Activated gamma-delta T cell treated with anti-CD3 and anti-CD28 coated beads, Interleukin-2, amount 50 U/mL, for 16 hours (primary cell): ENCODE data around the gene PRELID1.
"Not testable (repeated sequence)": the region's sequence is repeated elsewhere in the genome, so short reads cannot be mapped to it uniquely, and the experiment has no call there.

Source experiments
- DNase-seq: peaks from one replicate; pipeline ENCODE4 v3.0.0-alpha.2; 2020; ENCODE audit warnings: low read depth

The PRELID1 gene

GRCh38 chr5:177303121-177303924, at the start of gene PRELID1, which contains the start of gene RAB24:
PRELID1 (plus strand) TSS chr5:177303799; CDS start chr5:177303986, 187 bp downstream.
RAB24 (minus strand) TSS chr5:177303719; CDS start chr5:177303288, 431 bp downstream.
- DNase-seq: peak; percentile 78

GRCh38 chr5:177256296-177256695, 47.3 kb upstream of the PRELID1 start:
- no peak for DNase-seq

DNA sequence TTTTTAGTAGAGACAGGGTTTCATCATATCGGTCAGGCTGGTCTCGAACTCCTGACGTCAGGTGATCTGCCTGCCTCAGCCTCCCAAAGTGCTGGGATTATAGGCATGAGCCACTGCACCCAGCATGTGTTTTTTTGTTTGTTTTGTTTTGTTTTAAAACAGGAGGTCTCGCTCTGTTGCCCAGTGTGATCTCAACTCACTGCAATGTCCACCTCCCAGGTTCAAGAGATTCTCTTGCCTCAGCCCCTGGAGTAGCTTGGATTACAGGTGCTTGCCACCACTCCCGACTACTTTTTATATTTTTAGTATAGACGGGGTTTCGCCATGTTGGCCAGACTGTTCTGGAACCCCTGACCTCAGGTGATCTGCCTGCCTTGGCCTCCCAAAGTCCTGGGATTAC, 44.9 kb upstream of the PRELID1 start:
- not testable (repeated sequence) for DNase-seq

DNA sequence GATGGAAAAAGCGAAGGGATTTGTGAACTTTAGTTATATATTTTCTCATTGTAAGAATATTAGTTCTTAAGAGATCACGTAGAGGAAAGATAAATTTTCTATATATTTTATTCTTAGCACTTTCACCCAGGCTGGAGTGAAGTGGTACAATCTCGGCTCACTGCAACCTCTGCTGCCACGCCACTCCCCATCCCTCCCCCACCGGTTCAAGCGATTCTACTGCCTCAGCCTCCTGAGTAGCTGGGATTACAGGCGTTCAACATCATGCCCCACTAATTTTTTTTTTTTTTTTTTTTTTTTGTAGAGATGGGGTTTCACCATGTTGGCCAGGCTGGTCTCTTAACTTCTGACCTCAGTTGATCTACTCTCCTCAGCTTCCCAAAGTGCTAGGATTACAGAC, 42.6 kb upstream of the PRELID1 start:
- no peak for DNase-seq

- DNase-seq: no peak
Observed at GRCh38 chr5:177261510-177261909, 42.1 kb upstream of the PRELID1 start.

DNA sequence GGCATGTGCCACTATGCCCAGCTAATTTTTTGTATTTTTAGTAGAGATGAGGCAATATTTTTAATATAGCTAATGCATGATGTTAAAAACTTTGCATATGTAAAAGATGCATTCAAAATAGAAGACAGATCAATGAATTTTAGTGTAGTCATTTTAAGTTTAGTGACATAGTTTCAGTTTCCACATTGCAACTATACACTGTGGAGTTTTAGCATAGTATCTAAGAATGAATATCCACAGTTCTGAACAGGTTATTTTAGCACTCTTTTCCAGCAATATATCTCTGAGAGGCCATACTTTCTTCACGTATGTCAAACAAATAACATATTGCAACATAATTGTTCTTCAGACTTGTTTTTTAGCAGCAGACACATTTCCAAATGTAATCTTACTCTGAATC, 39.4 kb upstream of the PRELID1 start:
- no peak for DNase-seq

DNA sequence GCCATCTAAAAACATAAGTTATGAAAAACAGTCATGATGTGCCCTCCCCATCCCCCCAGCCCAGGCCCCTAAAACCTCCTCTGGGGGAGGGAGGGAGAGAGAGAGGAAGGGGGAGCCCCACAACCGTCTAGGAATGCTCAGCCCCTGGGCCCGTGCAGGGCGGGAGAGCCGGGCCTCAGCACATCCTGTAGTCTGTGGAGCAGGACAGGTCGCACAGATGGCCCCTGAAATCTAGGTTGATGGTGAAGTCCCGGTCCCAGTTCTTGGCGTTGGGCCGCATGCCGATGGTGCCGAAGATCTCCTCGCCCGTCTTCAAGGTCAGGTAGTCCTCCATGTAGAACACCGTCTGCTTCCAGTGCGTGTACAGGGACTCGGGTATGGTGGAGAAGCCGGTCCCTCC, 38.2 kb upstream of the PRELID1 start:
- DNase-seq: no peak

DNA sequence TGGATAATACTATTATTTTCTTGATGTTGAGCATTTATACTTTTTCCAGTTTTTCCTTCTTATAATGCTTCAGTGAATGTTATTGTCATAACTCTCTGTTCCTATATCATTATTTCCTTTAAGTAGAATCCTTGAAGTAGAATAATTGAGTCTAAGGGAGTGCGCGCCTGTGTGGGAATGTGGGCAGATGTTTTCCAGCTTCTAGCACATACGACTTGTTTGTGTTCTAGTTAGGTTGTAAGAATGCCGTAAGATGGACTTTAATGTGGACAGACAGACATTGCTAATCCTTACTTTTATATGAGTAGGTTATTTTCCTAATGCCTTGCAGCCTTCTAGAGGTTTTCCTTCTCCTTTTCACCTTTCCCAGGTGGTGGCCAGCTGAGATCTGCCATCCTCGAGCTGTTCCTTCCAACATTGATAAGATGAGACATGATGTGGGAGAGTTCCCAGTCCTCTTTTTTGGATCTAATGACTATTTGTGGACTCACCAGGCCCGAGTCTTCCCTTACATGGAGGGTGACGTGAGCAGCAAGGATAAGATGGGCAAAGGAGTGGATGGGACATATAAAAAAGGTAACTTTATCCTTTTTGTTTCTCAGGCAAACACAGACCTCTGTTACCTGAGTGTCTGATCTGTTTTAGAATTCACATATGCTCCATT, 34.2 kb upstream of the PRELID1 start:
- no peak for DNase-seq

DNA sequence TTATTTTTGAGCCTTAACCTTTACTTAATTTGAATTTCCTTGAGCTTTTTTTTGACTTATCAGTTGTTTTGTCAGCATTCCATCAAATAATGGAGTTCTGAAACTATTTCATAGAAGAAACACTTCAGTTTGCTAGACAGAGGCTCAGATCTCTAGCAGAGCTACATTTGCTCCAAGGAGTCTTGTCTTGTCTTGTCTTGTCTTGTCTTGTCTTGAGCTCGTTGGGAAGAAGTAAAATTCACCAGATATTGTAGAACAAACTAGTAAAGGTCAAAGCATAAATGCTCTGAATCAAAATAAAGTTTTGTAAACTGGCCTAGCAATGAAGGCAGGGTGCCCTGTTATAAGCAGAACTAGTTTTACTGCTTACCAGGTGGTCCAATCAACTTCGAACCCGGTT, 33.6 kb upstream of the PRELID1 start:
- no peak for DNase-seq

- DNase-seq: no peak
Observed at GRCh38 chr5:177270653-177271052, 32.9 kb upstream of the PRELID1 start.

DNA sequence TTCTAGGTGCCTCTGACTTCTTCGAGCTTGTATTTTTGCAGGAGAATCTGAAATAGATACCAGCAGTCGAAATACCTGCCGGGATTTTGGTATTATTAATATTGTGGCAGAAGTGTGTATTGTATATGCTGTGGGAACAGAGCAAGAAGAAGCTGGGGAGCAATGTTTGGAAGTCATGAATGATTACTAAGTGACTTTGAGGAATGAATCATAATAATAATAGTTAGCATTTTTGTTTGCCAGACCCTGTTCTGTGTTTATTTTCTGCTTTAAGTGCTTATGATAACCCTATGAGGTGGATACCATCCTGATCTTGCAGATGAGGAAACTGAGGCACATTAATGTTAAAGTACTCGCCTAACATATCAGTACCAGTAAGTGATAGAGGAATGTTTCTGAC, 32.5 kb upstream of the PRELID1 start:
- no peak for DNase-seq

DNA sequence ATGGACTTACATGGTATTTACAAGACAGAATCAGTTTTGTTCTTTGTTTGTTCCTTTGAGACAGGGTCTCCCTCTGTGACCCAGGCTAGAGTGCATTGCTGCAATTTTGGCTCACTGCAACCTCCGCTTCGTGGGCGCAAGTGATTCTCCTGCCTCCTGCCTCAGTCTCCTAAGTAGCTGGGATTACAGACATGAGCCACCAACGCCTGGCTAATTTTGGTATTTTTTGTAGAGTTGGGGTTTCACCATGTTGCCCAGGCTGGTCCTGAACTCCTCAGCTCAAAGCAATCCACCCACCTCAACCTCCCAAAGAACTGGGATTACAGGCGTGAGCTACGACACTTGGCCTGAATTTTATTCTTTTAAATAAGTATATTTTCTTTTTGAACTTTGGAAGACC, 27.7 kb upstream of the PRELID1 start:
- DNase-seq: no peak

DNA sequence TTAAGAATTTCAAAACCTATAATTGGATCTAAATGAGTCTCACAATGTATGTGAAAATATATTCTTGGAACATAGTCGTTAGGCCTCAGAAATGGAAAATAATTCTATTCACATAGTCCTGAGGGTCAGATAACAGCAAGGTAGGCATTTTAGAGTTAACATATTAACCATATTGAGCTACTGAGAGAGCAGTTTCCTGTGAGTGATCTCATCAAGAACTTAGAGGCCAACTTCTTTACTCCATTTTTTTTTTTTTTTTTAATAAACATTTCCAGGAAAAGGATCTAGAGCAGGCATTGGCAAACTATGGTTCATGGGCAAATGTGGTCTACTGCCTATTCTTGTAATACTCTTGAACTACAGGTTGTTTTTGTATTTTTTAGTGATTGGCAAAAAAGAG, 26.7 kb upstream of the PRELID1 start:
- DNase-seq: no peak

DNA sequence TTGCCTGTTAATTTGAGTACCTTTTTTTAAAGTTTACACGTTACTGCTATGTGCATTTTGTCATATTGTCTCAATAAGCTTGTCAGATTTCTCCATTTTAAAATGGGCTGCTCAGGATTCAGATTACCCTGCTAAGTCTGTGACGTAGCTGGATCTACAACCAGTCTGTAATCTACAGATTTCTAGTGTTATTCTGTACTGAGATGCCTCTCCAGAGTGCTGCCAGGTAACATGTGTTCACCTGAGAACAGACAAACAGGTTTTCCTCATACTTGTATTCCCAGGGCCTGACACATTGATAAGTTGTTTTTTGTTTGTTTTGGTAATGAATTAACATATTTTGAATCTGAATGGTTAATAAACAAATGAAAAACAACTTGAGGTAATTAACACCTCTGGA, 15.4 kb upstream of the PRELID1 start:
- DNase-seq: no peak

DNA sequence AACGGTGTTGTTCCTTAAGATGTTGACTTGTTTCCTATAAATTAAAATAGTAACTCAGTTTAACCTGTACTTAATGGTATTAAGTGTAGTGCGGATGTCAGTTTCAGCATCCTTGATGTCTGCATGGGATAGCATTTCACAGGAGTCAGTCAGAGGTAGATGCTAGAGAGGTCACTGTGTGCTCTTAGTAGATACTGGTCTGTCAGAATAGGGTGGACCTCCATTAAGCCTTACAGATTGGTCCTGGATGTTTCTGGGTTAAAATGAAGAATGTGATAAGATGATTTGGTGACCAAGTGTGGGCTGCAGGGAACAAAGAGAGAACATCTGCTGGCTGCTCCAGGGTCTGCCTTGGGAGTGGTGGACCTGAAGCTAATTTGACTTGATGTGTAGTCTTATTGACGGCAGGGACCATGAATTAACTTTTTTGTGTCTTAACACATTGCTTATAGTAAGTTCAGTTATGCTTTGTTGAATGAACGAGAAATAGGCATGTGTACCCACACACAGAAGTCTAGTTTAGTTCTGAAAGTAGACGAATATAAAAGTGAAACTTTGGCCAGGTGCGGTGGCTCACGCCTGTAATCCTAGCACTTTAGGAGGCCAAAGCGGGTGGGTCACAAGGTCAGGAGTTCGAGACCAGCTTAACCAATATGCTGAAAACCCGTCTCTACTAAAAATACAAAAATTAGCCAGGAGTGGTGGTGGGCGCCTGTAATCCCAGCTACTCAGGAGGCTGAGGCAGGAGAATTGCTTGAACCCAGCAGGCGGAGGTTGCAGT, 12.6 kb upstream of the PRELID1 start:
- no peak for DNase-seq

DNA sequence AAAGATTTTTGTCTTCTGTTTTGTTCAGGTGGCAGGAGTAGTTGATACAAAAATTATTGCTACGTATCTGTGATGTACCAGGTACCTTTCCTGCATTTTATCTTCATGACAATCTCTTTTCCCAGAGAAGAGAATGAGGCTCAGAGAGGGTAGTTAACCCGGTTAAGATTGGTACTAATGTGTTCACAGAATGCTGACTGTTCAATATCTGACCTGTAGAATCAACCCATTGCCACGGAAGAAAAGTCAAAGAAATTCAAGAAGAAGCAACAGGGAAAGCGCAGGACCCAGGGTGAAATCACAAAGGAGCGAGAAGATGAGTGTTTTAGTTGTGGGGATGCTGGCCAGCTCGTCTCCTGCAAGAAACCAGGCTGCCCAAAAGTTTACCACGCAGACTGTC, 11.9 kb upstream of the PRELID1 start:
- no peak for DNase-seq

DNA sequence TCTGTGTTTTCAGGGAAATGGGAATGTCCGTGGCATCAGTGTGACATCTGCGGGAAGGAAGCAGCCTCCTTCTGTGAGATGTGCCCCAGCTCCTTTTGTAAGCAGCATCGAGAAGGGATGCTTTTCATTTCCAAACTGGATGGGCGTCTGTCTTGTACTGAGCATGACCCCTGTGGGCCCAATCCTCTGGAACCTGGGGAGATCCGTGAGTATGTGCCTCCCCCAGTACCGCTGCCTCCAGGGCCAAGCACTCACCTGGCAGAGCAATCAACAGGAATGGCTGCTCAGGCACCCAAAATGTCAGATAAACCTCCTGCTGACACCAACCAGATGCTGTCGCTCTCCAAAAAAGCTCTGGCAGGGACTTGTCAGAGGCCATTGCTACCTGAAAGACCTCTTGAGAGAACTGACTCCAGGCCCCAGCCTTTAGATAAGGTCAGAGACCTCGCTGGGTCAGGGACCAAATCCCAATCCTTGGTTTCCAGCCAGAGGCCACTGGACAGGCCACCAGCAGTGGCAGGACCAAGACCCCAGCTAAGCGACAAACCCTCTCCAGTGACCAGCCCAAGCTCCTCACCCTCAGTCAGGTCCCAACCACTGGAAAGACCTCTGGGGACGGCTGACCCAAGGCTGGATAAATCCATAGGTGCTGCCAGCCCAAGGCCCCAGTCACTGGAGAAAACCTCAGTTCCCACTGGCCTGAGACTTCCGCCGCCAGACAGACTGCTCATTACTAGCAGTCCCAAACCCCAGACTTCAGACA, 9.6 kb upstream of the PRELID1 start:
- DNase-seq: no peak

GRCh38 chr5:177294632-177295031, 9.0 kb upstream of the PRELID1 start:
- no peak for DNase-seq

GRCh38 chr5:177295924-177296323, 7.7 kb upstream of the PRELID1 start:
- DNase-seq: no peak

DNA sequence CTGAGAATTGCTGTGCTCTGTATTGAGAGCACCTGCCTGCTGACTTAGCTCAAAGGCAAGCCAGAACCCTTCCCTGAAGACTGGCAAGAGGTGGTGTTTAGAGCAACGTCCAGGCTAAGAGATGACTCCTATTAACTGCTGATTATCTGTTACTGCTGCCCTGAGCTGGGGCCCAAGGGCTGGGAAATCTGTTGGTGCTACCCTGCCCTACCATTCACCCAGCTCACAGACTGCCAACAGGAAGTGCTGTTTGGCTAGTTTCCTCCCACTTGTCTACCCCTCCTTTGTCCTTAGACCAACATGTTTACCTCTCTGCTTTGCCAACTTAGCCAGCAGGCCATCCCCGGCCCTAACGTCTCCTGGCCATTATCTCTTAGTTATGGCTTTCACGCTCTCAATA, 7.0 kb upstream of the PRELID1 start:
- no peak for DNase-seq

GRCh38 chr5:177297922-177298321, 5.7 kb upstream of the PRELID1 start:
- no peak for DNase-seq

GRCh38 chr5:177299697-177300096, 3.9 kb upstream of the PRELID1 start:
- no peak for DNase-seq
